ENCODE results near the gene FBXW7. TPM values are rescaled to one million over a fixed set of nuclear protein-coding genes. Genes with fewer than 3 reads are reported as not detected.

Gene FBXW7
- total RNA-seq, 1 experiment from 2014 or later = 27.1 TPM

- H3K18ac ChIP-seq (ENCODE audit: insufficient read length, low read depth, low read length) = no peak overlapping the region
- H2AFZ ChIP-seq (ENCODE audit: low read length) = no peak overlapping the region
- no peak overlapping the region for H4K91ac ChIP-seq (ENCODE audit: insufficient read length, low read depth, low read length)
- H4K8ac ChIP-seq (replicated peaks; ENCODE audit: insufficient read length, low read depth, low read length) = no peak overlapping the region
- Mint-ChIP-seq H3K27ac (peak overlapping the region in 1 of 3 experiments; percentile 46; a peak in 1 of 7 replicates), H3K36me3 (ENCODE audit: insufficient read depth in 1 of 3, low read depth in 3 of 3) (no peaks in the 10 kb centered on the region), H3K4me3 (no peak overlapping the region), H3K9me3 (no peaks in the 10 kb centered on the region), H3K27me3 (ENCODE audit: low read depth) (no peaks in the 10 kb centered on the region), H3K4me1 (no peaks in the 10 kb centered on the region)
- no peaks in the 10 kb centered on the region for H4K20me1 ChIP-seq (ENCODE audit: control insufficient read depth, insufficient read depth, insufficient read length)
- no peak for DNase-seq
- H2BK15ac ChIP-seq (ENCODE audit: low read depth, low read length) = no peak overlapping the region
- H3K9me3 ChIP-seq (ENCODE audit: control insufficient read depth, low read depth, low read length) = no peaks in the 10 kb centered on the region
- H2BK120ac ChIP-seq (ENCODE audit: low read depth, low read length, poor library complexity, severe bottlenecking) = no peak overlapping the region
- H3K27me3 ChIP-seq (ENCODE audit: insufficient read depth, low read length) = no peaks in the 10 kb centered on the region
- H4K5ac ChIP-seq (ENCODE audit: insufficient read length, low read depth, low read length) = no peak overlapping the region
- no peak overlapping the region for H3K23ac ChIP-seq (ENCODE audit: insufficient read length, low read depth, low read length)
- H3T11ph ChIP-seq (ENCODE audit: low read length) = no peak overlapping the region
- no peak overlapping the region for H3K14ac ChIP-seq (ENCODE audit: insufficient read depth, low read length)
- H3K79me2 ChIP-seq (ENCODE audit: insufficient read depth, low read length) = no peaks in the 10 kb centered on the region
- H2AK5ac ChIP-seq (ENCODE audit: insufficient read length, low read length) = no peak overlapping the region
- no CpG with 5 or more reads among the region's 1 CpG for WGBS (ENCODE audit: extremely low coverage, insufficient read length, low lambda C conversion rate)
- no peaks in the 10 kb centered on the region for H3K23me2 ChIP-seq (ENCODE audit: insufficient read length, low read depth, low read length, poor library complexity, severe bottlenecking)
- H3K4ac ChIP-seq (ENCODE audit: low read depth, low read length) = no peak overlapping the region
- H2BK5ac ChIP-seq (ENCODE audit: insufficient read length, low read length) = no peak overlapping the region
- no peaks in the 10 kb centered on the region for H3K4me1 ChIP-seq (ENCODE audit: insufficient read depth, low read length)
- H3K27ac ChIP-seq (ENCODE audit: insufficient read length, low read depth, low read length) = no peak overlapping the region
- no peak overlapping the region for H3K4me2 ChIP-seq (ENCODE audit: insufficient read depth, insufficient read length, low read length)
- H3K9ac ChIP-seq (ENCODE audit: extremely low read depth, insufficient read length, low read length) = no peak overlapping the region
- no peak overlapping the region for H3K56ac ChIP-seq (ENCODE audit: insufficient read length, low read depth, low read length)
- TF ChIP-seq CTCF (conservative IDR thresholded peaks at IDR 0.05) = no peak
- H2BK20ac ChIP-seq (ENCODE audit: low read depth, low read length, poor library complexity, severe bottlenecking) = no peak overlapping the region
- no peaks in the 10 kb centered on the region for H3K79me1 ChIP-seq (ENCODE audit: insufficient read depth, low read depth, low read length, poor library complexity, severe bottlenecking)
- no peak overlapping the region for H2BK12ac ChIP-seq (ENCODE audit: insufficient read length, low read depth, low read length)
Observed at GRCh38 chr4:152374153-152374552, 161.7 kb downstream of the FBXW7 start.
